Endodermal cell (in vitro differentiated cells): Measurements from ENCODE around the gene C5orf58. TPM values are rescaled to one million over a fixed set of nuclear protein-coding genes. Genes with fewer than 3 reads are reported as not detected.

Experiments
- DNase-seq: peaks from one replicate; pipeline ENCODE4 v3.0.0-alpha.2; 2017
- H3K27ac ChIP-seq: 2 replicates; pipeline ENCODE4 v1.5.1; 2013; ENCODE audit warnings: mild to moderate bottlenecking, low read depth, low read length, moderate library complexity
- H3K27me3 ChIP-seq: 2 replicates; pipeline ENCODE4 v1.6.1; 2013; ENCODE audit warnings: mild to moderate bottlenecking, low read length, moderate library complexity; ENCODE audit not compliant: insufficient read depth, control insufficient read depth, poor library complexity, severe bottlenecking
- H3K36me3 ChIP-seq: 2 replicates; pipeline ENCODE4 v1.7.0; 2013; ENCODE audit warnings: mild to moderate bottlenecking, low read length, moderate library complexity; ENCODE audit not compliant: control insufficient read depth, insufficient read depth
- H3K4me1 ChIP-seq: one replicate; pipeline ENCODE4 v1.7.0; 2013; ENCODE audit warnings: low read length; ENCODE audit not compliant: control insufficient read depth, insufficient read depth
- H3K4me3 ChIP-seq: 2 replicates; pipeline ENCODE4 v1.5.1; 2013; ENCODE audit warnings: mild to moderate bottlenecking, low read length, moderate library complexity
- H3K9ac ChIP-seq: 2 replicates; pipeline ENCODE4 v1.6.1; 2013; ENCODE audit warnings: mild to moderate bottlenecking, low read length, moderate library complexity; ENCODE audit not compliant: poor library complexity, severe bottlenecking; ENCODE audit errors: extremely low read depth
- H3K9me3 ChIP-seq: 2 replicates; pipeline ENCODE4 v1.6.1; 2013; ENCODE audit warnings: mild to moderate bottlenecking, low read length, moderate library complexity; ENCODE audit not compliant: control insufficient read depth
- H3K27ac Mint-ChIP-seq: 2 replicates; pipeline ENCODE4 v1.8.0; 2020; ENCODE audit warnings: mixed read lengths
- H3K27me3 Mint-ChIP-seq: 2 replicates; pipeline ENCODE4 v1.8.0; 2021; ENCODE audit warnings: mild to moderate bottlenecking, mixed read lengths; ENCODE audit not compliant: insufficient read depth
- H3K36me3 Mint-ChIP-seq: 2 replicates; pipeline ENCODE4 v1.8.0; 2020; ENCODE audit warnings: low read depth, mixed read lengths
- H3K4me1 Mint-ChIP-seq: 2 replicates; pipeline ENCODE4 v1.8.0; 2020; ENCODE audit warnings: mixed read lengths
- H3K4me3 Mint-ChIP-seq: 2 replicates; pipeline ENCODE4 v1.8.0; 2020; ENCODE audit warnings: mild to moderate bottlenecking, moderate library complexity, mixed read lengths
- H3K9me3 Mint-ChIP-seq: 2 replicates; pipeline ENCODE4 v1.8.0; 2020; ENCODE audit warnings: mild to moderate bottlenecking, mixed read lengths
- WGBS, 2 experiments: methylation state at CpG; one replicate each; pipeline versions ENCODE4 v1.1.5 to v1.1.7; 2013; ENCODE audit warnings: missing lambda C conversion rate in 2 of 2, mixed read lengths in 1 of 2; ENCODE audit not compliant: insufficient coverage in 1 of 2, insufficient read length in 1 of 2; 5-methylcytosine and 5-hydroxymethylcytosine counted together
- total RNA-seq, 2 donors: library from RNA; stranded (reverse); fragmentation: NEBNext Ultra II Directional in 1 of 2; extraction: Animal tissue kit (Norgen Biotek cat#: 25700) in 1 of 2; gene quantifications; 2 replicates in 1 of 2; 3 replicates in 1 of 2; pipeline ENCODE4 v1.2.1, GENCODE V29; 2021
- TF ChIP-seq, protein P1 (sequence below): fragments of 200-600 bp; sonication (generic); conservative IDR thresholded peaks from 2 replicates; pipeline ENCODE4 v1.5.0; 2021; ENCODE audit warnings: antibody characterized with exemption, mild to moderate bottlenecking

C5orf58 gene
- total RNA-seq, 2 donors from 2014 or later, result 0.95 TPM; not detected in 1

DNA sequence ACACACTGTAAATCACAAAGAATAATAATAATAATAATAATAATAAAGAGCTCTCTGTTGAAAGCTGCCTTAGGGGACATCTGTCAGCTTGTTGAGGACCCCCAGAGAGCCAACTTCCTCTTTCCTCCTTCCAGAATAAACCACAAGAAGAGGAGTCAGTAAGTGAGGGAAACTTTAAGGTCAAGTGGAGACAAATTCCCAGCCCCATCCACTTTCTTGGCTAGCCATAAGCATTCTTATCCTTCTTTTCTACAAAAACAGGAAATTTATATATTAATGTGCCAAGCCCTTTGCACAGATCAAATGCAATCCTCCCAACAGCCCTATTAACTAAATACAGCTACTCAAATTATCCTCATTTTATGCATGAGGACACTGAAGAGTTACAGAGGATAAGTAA lies 9.4 kb upstream of the C5orf58 start:
- no peak overlapping the region for H3K27ac Mint-ChIP-seq
- Histone ChIP-seq H3K4me1 (peaks cover 5% of the 10 kb centered on the region), H3K9ac (no peak overlapping the region), H3K9me3 (no peaks in the 10 kb centered on the region), H3K4me3 (no peak overlapping the region), H3K27me3 (peaks cover 26% of the 10 kb centered on the region), H3K27ac (no peak overlapping the region), H3K36me3 (no peaks in the 10 kb centered on the region)
- H3K9me3 Mint-ChIP-seq, result no peaks in the 10 kb centered on the region
- peaks cover 5% of the 10 kb centered on the region for H3K27me3 Mint-ChIP-seq
- no peaks in the 10 kb centered on the region for H3K36me3 Mint-ChIP-seq
- H3K4me1 Mint-ChIP-seq, result peaks cover 42% of the 10 kb centered on the region
- DNase-seq, result no peak
- no peak overlapping the region for H3K4me3 Mint-ChIP-seq
- TF ChIP-seq, protein P1, sequence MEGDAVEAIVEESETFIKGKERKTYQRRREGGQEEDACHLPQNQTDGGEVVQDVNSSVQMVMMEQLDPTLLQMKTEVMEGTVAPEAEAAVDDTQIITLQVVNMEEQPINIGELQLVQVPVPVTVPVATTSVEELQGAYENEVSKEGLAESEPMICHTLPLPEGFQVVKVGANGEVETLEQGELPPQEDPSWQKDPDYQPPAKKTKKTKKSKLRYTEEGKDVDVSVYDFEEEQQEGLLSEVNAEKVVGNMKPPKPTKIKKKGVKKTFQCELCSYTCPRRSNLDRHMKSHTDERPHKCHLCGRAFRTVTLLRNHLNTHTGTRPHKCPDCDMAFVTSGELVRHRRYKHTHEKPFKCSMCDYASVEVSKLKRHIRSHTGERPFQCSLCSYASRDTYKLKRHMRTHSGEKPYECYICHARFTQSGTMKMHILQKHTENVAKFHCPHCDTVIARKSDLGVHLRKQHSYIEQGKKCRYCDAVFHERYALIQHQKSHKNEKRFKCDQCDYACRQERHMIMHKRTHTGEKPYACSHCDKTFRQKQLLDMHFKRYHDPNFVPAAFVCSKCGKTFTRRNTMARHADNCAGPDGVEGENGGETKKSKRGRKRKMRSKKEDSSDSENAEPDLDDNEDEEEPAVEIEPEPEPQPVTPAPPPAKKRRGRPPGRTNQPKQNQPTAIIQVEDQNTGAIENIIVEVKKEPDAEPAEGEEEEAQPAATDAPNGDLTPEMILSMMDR, result no peak

DNA sequence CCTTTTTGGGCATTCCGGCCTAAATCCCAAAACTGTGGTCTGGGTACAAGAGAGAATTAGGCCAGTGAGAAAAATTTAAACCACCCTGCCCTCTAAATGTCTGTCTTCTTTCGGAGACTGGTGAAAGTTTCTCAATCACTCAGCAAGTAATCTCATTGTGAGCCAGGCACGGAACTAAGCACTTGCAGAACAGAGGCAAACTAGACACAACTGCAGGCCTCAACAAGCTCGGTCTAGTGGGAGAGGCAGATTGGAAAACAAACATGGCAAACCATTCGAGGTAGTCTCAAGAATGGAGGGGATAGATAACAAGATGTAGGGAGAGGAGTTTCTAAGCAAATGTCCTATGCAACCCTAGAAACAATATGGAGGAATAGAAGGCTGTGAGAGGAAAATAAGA lies 8.9 kb upstream of the C5orf58 start:
- Histone ChIP-seq H3K9me3 (no peaks in the 10 kb centered on the region), H3K9ac (no peak overlapping the region), H3K27me3 (peaks cover 20% of the 10 kb centered on the region), H3K27ac (no peak overlapping the region), H3K36me3 (no peaks in the 10 kb centered on the region), H3K4me3 (no peak overlapping the region), H3K4me1 (peaks cover 5% of the 10 kb centered on the region)
- Mint-ChIP-seq H3K27ac (no peak overlapping the region), H3K4me1 (peaks cover 42% of the 10 kb centered on the region), H3K27me3 (peaks cover 5% of the 10 kb centered on the region), H3K36me3 (no peaks in the 10 kb centered on the region), H3K4me3 (no peak overlapping the region), H3K9me3 (no peaks in the 10 kb centered on the region)
- DNase-seq, result no peak
- 92 to 96% methylated on average over 4 to 5 of the region's 5 CpGs for WGBS, 2 experiments
- TF ChIP-seq, protein P1, result no peak

DNA sequence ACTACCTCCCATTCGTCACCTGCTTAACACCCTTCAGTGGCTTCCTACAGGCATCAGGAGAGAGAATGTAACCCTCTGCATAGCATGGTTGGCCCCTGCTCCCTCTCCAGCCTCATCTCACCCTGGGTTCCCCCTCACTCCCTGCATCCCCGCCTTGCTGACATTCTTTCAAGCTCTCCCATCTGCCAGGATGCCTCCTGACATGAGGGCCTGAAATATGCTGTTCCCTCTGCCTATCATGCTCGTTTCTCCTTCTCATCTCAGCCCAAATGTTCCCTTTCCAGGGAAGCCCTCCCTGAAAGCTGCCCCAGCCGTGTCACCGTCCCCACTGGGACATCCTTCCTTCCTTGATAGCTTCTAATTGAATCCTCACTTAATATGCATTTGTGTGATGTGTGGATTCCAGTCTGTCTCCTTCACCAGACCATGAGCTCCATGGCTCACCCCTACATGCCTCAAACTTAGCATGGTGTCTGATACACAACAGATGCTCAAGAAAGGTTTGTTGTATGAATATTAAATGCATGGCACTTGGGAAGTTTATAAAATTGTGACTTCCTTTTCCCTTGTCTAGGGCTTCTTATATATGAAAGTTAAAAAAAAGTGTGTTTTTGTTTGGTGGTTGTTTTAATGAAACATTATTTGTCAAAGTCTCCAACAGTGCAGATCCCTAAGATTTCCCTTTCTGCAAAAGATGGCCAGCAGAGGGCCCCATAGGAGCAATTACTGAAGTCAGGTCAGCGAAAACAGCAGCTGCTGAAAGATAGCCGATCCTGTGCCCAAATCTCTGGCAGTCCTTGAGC lies 7.3 kb upstream of the C5orf58 start:
- peaks cover 5% of the 10 kb centered on the region for H3K4me1 ChIP-seq
- no peaks in the 10 kb centered on the region for H3K36me3 ChIP-seq
- no peak overlapping the region for H3K4me3 ChIP-seq
- no peaks in the 10 kb centered on the region for H3K9me3 ChIP-seq
- H3K27ac ChIP-seq, result no peak overlapping the region
- H3K4me3 Mint-ChIP-seq, result no peak overlapping the region
- H3K27me3 Mint-ChIP-seq, result peaks cover 5% of the 10 kb centered on the region
- no peaks in the 10 kb centered on the region for H3K36me3 Mint-ChIP-seq
- no peak overlapping the region for H3K9ac ChIP-seq
- DNase-seq, result peak; percentile 93
- no peak overlapping the region for H3K27ac Mint-ChIP-seq
- no peaks in the 10 kb centered on the region for H3K9me3 Mint-ChIP-seq
- WGBS, 2 experiments, result 52 to 67% methylated on average over 4 to 7 of the region's 7 CpGs
- H3K4me1 Mint-ChIP-seq, result peaks cover 50% of the 10 kb centered on the region
- TF ChIP-seq, protein P1, result peak; percentile 95
- H3K27me3 ChIP-seq, result peaks cover 5% of the 10 kb centered on the region
